Measurements from ENCODE around the gene GLI3.

Gene GLI3

DNA sequence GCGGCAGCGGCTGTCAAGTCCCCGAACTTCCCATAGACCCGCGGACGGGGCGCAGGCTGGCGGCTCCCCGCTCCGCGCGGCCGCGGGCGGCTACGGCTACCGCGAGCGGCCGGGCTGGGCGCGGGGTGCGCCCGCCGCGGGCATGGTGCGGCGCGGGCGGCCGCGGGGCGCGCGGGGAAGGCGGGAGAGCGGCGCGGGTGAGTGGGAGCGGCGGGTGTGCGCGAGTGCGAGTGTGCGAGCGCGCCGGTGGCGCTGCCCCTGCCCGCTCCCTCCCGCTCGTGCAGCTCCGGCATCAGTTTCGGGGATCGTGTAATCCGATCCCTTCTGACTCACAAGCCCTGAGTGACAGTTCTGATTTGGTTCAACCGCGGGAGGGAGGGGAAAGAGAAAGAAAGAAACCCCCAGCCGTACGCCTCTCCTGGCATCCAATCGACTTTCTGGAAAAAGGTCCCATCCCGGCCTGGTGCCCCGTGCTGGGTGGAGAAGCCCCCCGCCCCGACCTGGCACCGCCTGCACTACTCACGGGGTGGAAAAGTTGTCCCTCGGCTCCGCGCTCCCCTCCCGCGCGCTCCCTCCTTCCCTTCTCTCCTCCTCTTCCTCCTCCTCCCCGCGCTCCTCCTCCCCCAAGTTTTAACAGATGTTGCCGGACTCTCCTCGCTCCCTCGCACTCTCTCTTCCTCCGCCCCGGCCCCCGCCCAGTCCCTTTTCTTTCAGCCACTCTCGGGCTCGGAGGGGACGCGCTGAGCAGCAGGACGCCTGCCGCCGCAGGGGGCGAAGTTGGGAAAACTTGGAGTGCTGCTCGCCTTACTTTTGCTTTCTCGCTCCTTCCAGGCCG lies at the start of gene GLI3 (continued):
- TF ChIP-seq PRDM2 (tag by site-specific recombination; IDR thresholded peaks at IDR 0.05; ENCODE audit: borderline replicate concordance) = no peak
- peak; percentile 73 for TF ChIP-seq ZNF335 (tag by site-specific recombination; conservative IDR thresholded peaks at IDR 0.05)
- TF ChIP-seq ZNF785 (tag by site-specific recombination; IDR thresholded peaks at IDR 0.05) = no peak; the same call in 1 of the 2 replicates
- no peak for TF ChIP-seq ZNF292 (tag by site-specific recombination; IDR thresholded peaks at IDR 0.05; ENCODE audit: borderline replicate concordance, low read depth)
- no peak for TF ChIP-seq ZNF48 (tag by site-specific recombination; IDR thresholded peaks at IDR 0.05)
- no peak for TF ChIP-seq YY1 (tag by site-specific recombination; IDR thresholded peaks at IDR 0.05)
- no peak for TF ChIP-seq ZNF776 (tag by site-specific recombination; IDR thresholded peaks at IDR 0.05; ENCODE audit: borderline replicate concordance)
- no peak for TF ChIP-seq ZNF510 (tag by site-specific recombination; IDR thresholded peaks at IDR 0.05; ENCODE audit: insufficient replicate concordance)
- no peak for TF ChIP-seq ZNF585B (tag by site-specific recombination; IDR thresholded peaks at IDR 0.05)
- peak; percentile 80 for TF ChIP-seq ZNF629 (tag by site-specific recombination; IDR thresholded peaks at IDR 0.05)
- TF ChIP-seq RBAK (tag by site-specific recombination; IDR thresholded peaks at IDR 0.05) = no peak
- no peak for TF ChIP-seq ZNF114 (tag by site-specific recombination; IDR thresholded peaks at IDR 0.05)
- no peak for TF ChIP-seq TRIM28 (IDR thresholded peaks at IDR 0.05; ENCODE audit: borderline replicate concordance, low read length)
- TF ChIP-seq, protein P1, sequence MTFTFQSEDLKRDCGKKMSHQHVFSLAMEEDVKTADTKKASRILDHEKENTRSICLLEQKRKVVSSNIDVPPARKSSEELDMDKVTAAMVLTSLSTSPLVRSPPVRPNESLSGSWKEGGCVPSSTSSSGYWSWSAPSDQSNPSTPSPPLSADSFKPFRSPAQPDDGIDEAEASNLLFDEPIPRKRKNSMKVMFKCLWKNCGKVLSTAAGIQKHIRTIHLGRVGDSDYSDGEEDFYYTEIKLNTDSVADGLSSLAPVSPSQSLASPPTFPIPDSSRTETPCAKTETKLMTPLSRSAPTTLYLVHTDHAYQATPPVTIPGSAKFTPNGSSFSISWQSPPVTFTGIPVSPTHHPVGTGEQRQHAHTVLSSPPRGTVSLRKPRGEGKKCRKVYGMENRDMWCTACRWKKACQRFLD (tag by site-specific recombination; IDR thresholded peaks at IDR 0.05) = no peak
- TF ChIP-seq, protein P2, sequence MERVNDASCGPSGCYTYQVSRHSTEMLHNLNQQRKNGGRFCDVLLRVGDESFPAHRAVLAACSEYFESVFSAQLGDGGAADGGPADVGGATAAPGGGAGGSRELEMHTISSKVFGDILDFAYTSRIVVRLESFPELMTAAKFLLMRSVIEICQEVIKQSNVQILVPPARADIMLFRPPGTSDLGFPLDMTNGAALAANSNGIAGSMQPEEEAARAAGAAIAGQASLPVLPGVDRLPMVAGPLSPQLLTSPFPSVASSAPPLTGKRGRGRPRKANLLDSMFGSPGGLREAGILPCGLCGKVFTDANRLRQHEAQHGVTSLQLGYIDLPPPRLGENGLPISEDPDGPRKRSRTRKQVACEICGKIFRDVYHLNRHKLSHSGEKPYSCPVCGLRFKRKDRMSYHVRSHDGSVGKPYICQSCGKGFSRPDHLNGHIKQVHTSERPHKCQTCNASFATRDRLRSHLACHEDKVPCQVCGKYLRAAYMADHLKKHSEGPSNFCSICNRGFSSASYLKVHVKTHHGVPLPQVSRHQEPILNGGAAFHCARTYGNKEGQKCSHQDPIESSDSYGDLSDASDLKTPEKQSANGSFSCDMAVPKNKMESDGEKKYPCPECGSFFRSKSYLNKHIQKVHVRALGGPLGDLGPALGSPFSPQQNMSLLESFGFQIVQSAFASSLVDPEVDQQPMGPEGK (tag by site-specific recombination; IDR thresholded peaks at IDR 0.05) = peak; percentile 99
- no peak for TF ChIP-seq ZNF426 (tag by site-specific recombination; IDR thresholded peaks at IDR 0.05)
- TF ChIP-seq, protein P3, sequence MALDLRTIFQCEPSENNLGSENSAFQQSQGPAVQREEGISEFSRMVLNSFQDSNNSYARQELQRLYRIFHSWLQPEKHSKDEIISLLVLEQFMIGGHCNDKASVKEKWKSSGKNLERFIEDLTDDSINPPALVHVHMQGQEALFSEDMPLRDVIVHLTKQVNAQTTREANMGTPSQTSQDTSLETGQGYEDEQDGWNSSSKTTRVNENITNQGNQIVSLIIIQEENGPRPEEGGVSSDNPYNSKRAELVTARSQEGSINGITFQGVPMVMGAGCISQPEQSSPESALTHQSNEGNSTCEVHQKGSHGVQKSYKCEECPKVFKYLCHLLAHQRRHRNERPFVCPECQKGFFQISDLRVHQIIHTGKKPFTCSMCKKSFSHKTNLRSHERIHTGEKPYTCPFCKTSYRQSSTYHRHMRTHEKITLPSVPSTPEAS (tag by site-specific recombination; IDR thresholded peaks at IDR 0.05) = peak; percentile 36
- TF ChIP-seq GLI2 (tag by site-specific recombination; IDR thresholded peaks at IDR 0.05; ENCODE audit: borderline replicate concordance, low read depth) = no peak
- TF ChIP-seq ZNF155 (tag by site-specific recombination; IDR thresholded peaks at IDR 0.05) = no peak
- no peak for TF ChIP-seq ZNF670 (tag by site-specific recombination; IDR thresholded peaks at IDR 0.05; ENCODE audit: low read depth)
- peak; percentile 85 for TF ChIP-seq ZNF394 (tag by site-specific recombination; IDR thresholded peaks at IDR 0.05; ENCODE audit: borderline replicate concordance)
- TF ChIP-seq ZBTB8A (tag by site-specific recombination; IDR thresholded peaks at IDR 0.05) = peak; percentile 80
- TF ChIP-seq ZNF639 (tag by site-specific recombination; IDR thresholded peaks at IDR 0.05) = peak; percentile 71; the same call in 1 of the 2 replicates
- peak; percentile 95 for TF ChIP-seq ZBTB17 (tag by site-specific recombination; IDR thresholded peaks at IDR 0.05)
- TF ChIP-seq ZNF768 (tag by site-specific recombination; IDR thresholded peaks at IDR 0.05) = no peak
- no peak for TF ChIP-seq ZNF660 (tag by site-specific recombination; IDR thresholded peaks at IDR 0.05)
- peak; percentile 92 for TF ChIP-seq SP3 (tag by site-specific recombination; IDR thresholded peaks at IDR 0.05)
- no peak for TF ChIP-seq ZNF626 (tag by site-specific recombination; IDR thresholded peaks at IDR 0.05)
- TF ChIP-seq HOXA7 (CRISPR knock-in tag; IDR thresholded peaks at IDR 0.05; ENCODE audit: borderline replicate concordance) = no peak
